H9 (cell line): ENCODE results near the gene LAMC2. TPM values are rescaled to one million over a fixed set of nuclear protein-coding genes. Genes with fewer than 3 reads are reported as not detected.

Source experiments
- DNase-seq: peaks from one replicate; pipeline ENCODE4 v3.0.0-alpha.2; 2017
- H2AFZ ChIP-seq: one replicate; pipeline ENCODE4 v1.6.1; 2013; ENCODE audit warnings: mild to moderate bottlenecking, low read length, control low read depth, moderate library complexity
- H2AK5ac ChIP-seq: 2 replicates; pipeline ENCODE4 v1.6.1; 2013; ENCODE audit warnings: low read length, control low read depth, mixed read lengths; ENCODE audit not compliant: insufficient read length
- H2BK120ac ChIP-seq: one replicate; pipeline ENCODE4 v1.6.1; 2013; ENCODE audit warnings: low read depth, mild to moderate bottlenecking, low read length, control low read depth, inconsistent platforms; ENCODE audit not compliant: poor library complexity, severe bottlenecking
- H2BK12ac ChIP-seq: 2 replicates; pipeline ENCODE4 v1.6.1; 2013; ENCODE audit warnings: low read length, control low read depth, mixed read lengths, low read depth; ENCODE audit not compliant: insufficient read length
- H2BK15ac ChIP-seq: 2 replicates; pipeline ENCODE4 v1.6.1; 2013; ENCODE audit warnings: low read depth, low read length, control low read depth
- H2BK20ac ChIP-seq: one replicate; pipeline ENCODE4 v1.6.1; 2013; ENCODE audit warnings: low read depth, mild to moderate bottlenecking, low read length, control low read depth, inconsistent platforms; ENCODE audit not compliant: poor library complexity, severe bottlenecking
- H2BK5ac ChIP-seq: 2 replicates; pipeline ENCODE4 v1.6.1; 2013; ENCODE audit warnings: low read length, control low read depth, mixed read lengths; ENCODE audit not compliant: insufficient read length
- H3K14ac ChIP-seq: 2 replicates; pipeline ENCODE4 v1.6.1; 2013; ENCODE audit warnings: low read length, control low read depth; ENCODE audit not compliant: insufficient read depth
- H3K18ac ChIP-seq: 2 replicates; pipeline ENCODE4 v1.6.1; 2013; ENCODE audit warnings: low read depth, mild to moderate bottlenecking, mixed read lengths, low read length, control low read depth; ENCODE audit not compliant: insufficient read length
- H3K23ac ChIP-seq: 2 replicates; pipeline ENCODE4 v1.6.1; 2013; ENCODE audit warnings: low read length, control low read depth, mixed read lengths, low read depth; ENCODE audit not compliant: insufficient read length
- H3K23me2 ChIP-seq: 2 replicates; pipeline ENCODE4 v1.6.1; 2013; ENCODE audit warnings: low read depth, mild to moderate bottlenecking, mixed read lengths, low read length, control low read depth; ENCODE audit not compliant: insufficient read length, poor library complexity, severe bottlenecking
- H3K27ac ChIP-seq: 2 replicates; pipeline ENCODE4 v1.5.1; 2013; ENCODE audit warnings: low read length, control low read depth, mixed read lengths, low read depth; ENCODE audit not compliant: insufficient read length
- H3K27me3 ChIP-seq: 2 replicates; pipeline ENCODE4 v1.6.1; 2013; ENCODE audit warnings: low read length, control low read depth, inconsistent platforms; ENCODE audit not compliant: insufficient read depth
- H3K4ac ChIP-seq: 2 replicates; pipeline ENCODE4 v1.6.1; 2013; ENCODE audit warnings: low read depth, mild to moderate bottlenecking, control low read depth, inconsistent platforms, low read length, moderate library complexity
- H3K4me1 ChIP-seq: 2 replicates; pipeline ENCODE4 v1.6.1; 2013; ENCODE audit warnings: low read length, control low read depth, inconsistent platforms; ENCODE audit not compliant: insufficient read depth
- H3K4me2 ChIP-seq: 2 replicates; pipeline ENCODE4 v1.6.1; 2013; ENCODE audit warnings: low read length, control low read depth, mixed read lengths; ENCODE audit not compliant: insufficient read length, insufficient read depth
- H3K56ac ChIP-seq: 2 replicates; pipeline ENCODE4 v1.6.1; 2013; ENCODE audit warnings: low read depth, mild to moderate bottlenecking, mixed read lengths, low read length, control low read depth; ENCODE audit not compliant: insufficient read length
- H3K79me1 ChIP-seq: 2 replicates; pipeline ENCODE4 v1.6.1; 2013; ENCODE audit warnings: low read depth, mild to moderate bottlenecking, moderate library complexity, low read length, control low read depth, inconsistent platforms; ENCODE audit not compliant: insufficient read depth, poor library complexity, severe bottlenecking
- H3K79me2 ChIP-seq: 2 replicates; pipeline ENCODE4 v1.6.1; 2013; ENCODE audit warnings: low read length, control low read depth, inconsistent platforms; ENCODE audit not compliant: insufficient read depth
- H3K9ac ChIP-seq: 2 replicates; pipeline ENCODE4 v1.6.1; 2013; ENCODE audit warnings: low read length, control low read depth, mixed read lengths; ENCODE audit not compliant: insufficient read length; ENCODE audit errors: extremely low read depth
- H3K9me3 ChIP-seq: one replicate; pipeline ENCODE4 v1.6.1; 2013; ENCODE audit warnings: low read depth, low read length, inconsistent platforms; ENCODE audit not compliant: control insufficient read depth
- H3T11ph ChIP-seq: one replicate; pipeline ENCODE4 v1.6.1; 2013; ENCODE audit warnings: mild to moderate bottlenecking, low read length, control low read depth, inconsistent platforms
- H4K20me1 ChIP-seq: one replicate; pipeline ENCODE4 v1.6.1; 2013; ENCODE audit not compliant: control insufficient read depth, insufficient read length, insufficient read depth
- H4K5ac ChIP-seq: 2 replicates; pipeline ENCODE4 v1.6.1; 2013; ENCODE audit warnings: low read depth, mild to moderate bottlenecking, mixed read lengths, low read length, control low read depth; ENCODE audit not compliant: insufficient read length
- H4K8ac ChIP-seq: replicated peaks from 2 replicates; pipeline ENCODE4 v1.6.1; 2013; ENCODE audit warnings: low read length, control low read depth, mixed read lengths, low read depth; ENCODE audit not compliant: insufficient read length
- H4K91ac ChIP-seq: 2 replicates; pipeline ENCODE4 v1.6.1; 2013; ENCODE audit warnings: low read depth, mild to moderate bottlenecking, moderate library complexity, mixed read lengths, low read length, control low read depth; ENCODE audit not compliant: insufficient read length
- H3K27ac Mint-ChIP-seq, 3 experiments: 2 replicates in 2 of 3; 3 replicates in 1 of 3; pipeline ENCODE4 v1.8.0; 2020 to 2021; ENCODE audit warnings: mixed read lengths in 3 of 3, mild to moderate bottlenecking in 1 of 3, moderate library complexity in 1 of 3
- H3K27me3 Mint-ChIP-seq: 2 replicates; pipeline ENCODE4 v1.8.0; 2021; ENCODE audit warnings: low read depth, mild to moderate bottlenecking, moderate library complexity, mixed read lengths
- H3K36me3 Mint-ChIP-seq, 3 experiments: 2 replicates in 2 of 3; 3 replicates in 1 of 3; pipeline ENCODE4 v1.8.0; 2020 to 2021; ENCODE audit warnings: low read depth in 3 of 3, mixed read lengths in 3 of 3; ENCODE audit not compliant: insufficient read depth in 1 of 3
- H3K4me1 Mint-ChIP-seq, 2 experiments: 2 replicates each; pipeline ENCODE4 v1.8.0; 2020; ENCODE audit warnings: mixed read lengths in 2 of 2
- H3K4me3 Mint-ChIP-seq, 2 experiments: 2 replicates in 1 of 2; 3 replicates in 1 of 2; pipeline ENCODE4 v1.8.0; 2020 to 2021; ENCODE audit warnings: mild to moderate bottlenecking in 2 of 2, mixed read lengths in 2 of 2, moderate library complexity in 1 of 2
- H3K9me3 Mint-ChIP-seq, 2 experiments: 2 replicates in 1 of 2; 3 replicates in 1 of 2; pipeline ENCODE4 v1.8.0; 2020; ENCODE audit warnings: mild to moderate bottlenecking in 2 of 2, mixed read lengths in 2 of 2, moderate library complexity in 1 of 2
- WGBS: extraction: QIAGEN DNeasy Blood & Tissue Kit; methylation state at CpG from one replicate; pipeline ENCODE4 v1.1.7; 2013; ENCODE audit warnings: missing lambda C conversion rate, low lambda C conversion rate, mixed read lengths; ENCODE audit not compliant: insufficient read length; ENCODE audit errors: extremely low coverage; 5-methylcytosine and 5-hydroxymethylcytosine counted together
- total RNA-seq: library from RNA; stranded (reverse); gene quantifications from 2 replicates; pipeline ENCODE4 v1.2.1, GENCODE V29; 2021
- TF ChIP-seq, protein P1 (sequence below): fragments of 200-600 bp; sonication (generic); conservative IDR thresholded peaks from 3 replicates; pipeline ENCODE4 v1.8.0; 2021; ENCODE audit warnings: antibody characterized with exemption, mild to moderate bottlenecking

Gene LAMC2
- total RNA-seq, 1 experiment from 2014 or later = 7.4 TPM

DNA sequence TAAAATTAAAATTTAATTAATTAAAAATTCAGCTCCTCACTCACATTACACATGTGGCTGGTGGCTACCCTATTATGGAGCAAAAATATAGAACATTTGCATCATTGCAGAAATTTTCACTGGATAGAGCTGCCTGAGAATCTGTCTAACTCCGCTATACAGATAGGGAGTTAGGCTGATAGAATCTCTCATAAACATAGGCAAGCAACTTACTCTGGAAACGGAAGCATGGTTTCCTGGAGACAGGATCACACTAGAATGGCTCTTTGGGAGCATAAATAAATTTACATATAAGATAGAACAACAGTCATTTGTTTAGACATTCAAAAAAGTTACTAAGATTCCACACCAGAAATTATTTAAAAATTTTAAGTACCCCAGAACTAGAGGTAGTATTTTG is 12.2 kb upstream of the LAMC2 start:
- H2BK120ac ChIP-seq = no peak overlapping the region
- no peak overlapping the region for H3K23ac ChIP-seq
- no peak overlapping the region for H3K14ac ChIP-seq
- no peak overlapping the region for H3K27ac ChIP-seq
- Mint-ChIP-seq H3K4me3 (no peak overlapping the region), H3K9me3 (no peaks in the 10 kb centered on the region; a peak in 1 of 5 replicates), H3K4me1 (peaks cover 8 to 10% of the 10 kb centered on the region in 2 experiments), H3K27ac (no peak overlapping the region), H3K27me3 (no peaks in the 10 kb centered on the region), H3K36me3 (no peaks in the 10 kb centered on the region)
- H3K4ac ChIP-seq = no peak overlapping the region
- H3K23me2 ChIP-seq = no peaks in the 10 kb centered on the region
- H4K5ac ChIP-seq = no peak overlapping the region
- WGBS = no CpG with 5 or more reads among the region's 2 CpGs
- no peak for DNase-seq
- no peaks in the 10 kb centered on the region for H3K4me1 ChIP-seq
- H4K91ac ChIP-seq = no peak overlapping the region
- H3K56ac ChIP-seq = no peak overlapping the region
- no peak overlapping the region for H3K9ac ChIP-seq
- no peak overlapping the region for H2AK5ac ChIP-seq
- no peak overlapping the region for H2AFZ ChIP-seq
- H3K27me3 ChIP-seq = no peaks in the 10 kb centered on the region
- no peak overlapping the region for H2BK5ac ChIP-seq
- no peak overlapping the region for H2BK15ac ChIP-seq
- no peaks in the 10 kb centered on the region for H3K79me2 ChIP-seq
- no peaks in the 10 kb centered on the region for H3K79me1 ChIP-seq
- no peak overlapping the region for H3T11ph ChIP-seq
- H2BK20ac ChIP-seq = no peak overlapping the region
- H3K4me2 ChIP-seq = no peak overlapping the region
- H2BK12ac ChIP-seq = no peak overlapping the region
- TF ChIP-seq, protein P1, sequence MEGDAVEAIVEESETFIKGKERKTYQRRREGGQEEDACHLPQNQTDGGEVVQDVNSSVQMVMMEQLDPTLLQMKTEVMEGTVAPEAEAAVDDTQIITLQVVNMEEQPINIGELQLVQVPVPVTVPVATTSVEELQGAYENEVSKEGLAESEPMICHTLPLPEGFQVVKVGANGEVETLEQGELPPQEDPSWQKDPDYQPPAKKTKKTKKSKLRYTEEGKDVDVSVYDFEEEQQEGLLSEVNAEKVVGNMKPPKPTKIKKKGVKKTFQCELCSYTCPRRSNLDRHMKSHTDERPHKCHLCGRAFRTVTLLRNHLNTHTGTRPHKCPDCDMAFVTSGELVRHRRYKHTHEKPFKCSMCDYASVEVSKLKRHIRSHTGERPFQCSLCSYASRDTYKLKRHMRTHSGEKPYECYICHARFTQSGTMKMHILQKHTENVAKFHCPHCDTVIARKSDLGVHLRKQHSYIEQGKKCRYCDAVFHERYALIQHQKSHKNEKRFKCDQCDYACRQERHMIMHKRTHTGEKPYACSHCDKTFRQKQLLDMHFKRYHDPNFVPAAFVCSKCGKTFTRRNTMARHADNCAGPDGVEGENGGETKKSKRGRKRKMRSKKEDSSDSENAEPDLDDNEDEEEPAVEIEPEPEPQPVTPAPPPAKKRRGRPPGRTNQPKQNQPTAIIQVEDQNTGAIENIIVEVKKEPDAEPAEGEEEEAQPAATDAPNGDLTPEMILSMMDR = no peak
- no peak overlapping the region for H3K18ac ChIP-seq
- H3K9me3 ChIP-seq = no peaks in the 10 kb centered on the region
- no peaks in the 10 kb centered on the region for H4K20me1 ChIP-seq
- H4K8ac ChIP-seq = no peak overlapping the region
